Hypothalamus (tissue), 51 donors: ENCODE measurements around the gene PRKCA.
"Not testable (repeated sequence)": the region's sequence is repeated elsewhere in the genome, so short reads cannot be mapped to it uniquely, and the experiment has no call there.

Experiments used
- DNase-seq, 51 donors: peaks; one replicate each; lab custom pipeline; 2025; lab: John Stamatoyannopoulos, UW

The PRKCA gene

GRCh38 chr17:66687570-66688284 is 385.3 kb downstream of the PRKCA start:
- DNase-seq: no peak

- DNase-seq: peak in 1 of 51 donors; percentile 15
These were observed 386.8 kb downstream of the PRKCA start for GRCh38 chr17:66689221-66689620.

GRCh38 chr17:66690166-66690565 is 387.8 kb downstream of the PRKCA start:
- no peak for DNase-seq

GRCh38 chr17:66691644-66692420 is 389.4 kb downstream of the PRKCA start:
- peak in 3 of 51 donors; percentile 14 to 71 (median 28) for DNase-seq

GRCh38 chr17:66692421-66692690 is 389.9 kb downstream of the PRKCA start:
- DNase-seq: no peak

- no peak for DNase-seq
These were observed 392.7 kb downstream of the PRKCA start for GRCh38 chr17:66695098-66695497.

GRCh38 chr17:66698270-66698669 is 395.9 kb downstream of the PRKCA start:
- no peak for DNase-seq

- no peak for DNase-seq
These were observed 399.0 kb downstream of the PRKCA start for GRCh38 chr17:66701462-66701861.

- DNase-seq: no peak
These were observed 399.9 kb downstream of the PRKCA start for GRCh38 chr17:66702106-66702936.

GRCh38 chr17:66704858-66705520 is 402.6 kb downstream of the PRKCA start:
- no peak for DNase-seq

- DNase-seq: no peak
These were observed 404.5 kb downstream of the PRKCA start for GRCh38 chr17:66706851-66707450.

GRCh38 chr17:66711401-66711800 is 409.0 kb downstream of the PRKCA start:
- DNase-seq: no peak

GRCh38 chr17:66711881-66712321 is 409.5 kb downstream of the PRKCA start:
- DNase-seq: no peak

GRCh38 chr17:66712453-66712852 is 410.0 kb downstream of the PRKCA start:
- no peak for DNase-seq

GRCh38 chr17:66713021-66713532 is 410.7 kb downstream of the PRKCA start:
- DNase-seq: not testable (repeated sequence)

GRCh38 chr17:66713533-66714042 is 411.2 kb downstream of the PRKCA start:
- no peak for DNase-seq

- peak in 1 of 51 donors; percentile 34 for DNase-seq
These were observed 411.9 kb downstream of the PRKCA start for GRCh38 chr17:66714046-66715023.

GRCh38 chr17:66715076-66715675 is 412.8 kb downstream of the PRKCA start:
- peak in 1 of 51 donors; percentile 73 for DNase-seq
